K562 treated with DMSO at 1 percent for 48 hours (cell line): ENCODE results near the gene RASSF9. TPM values are rescaled to one million over a fixed set of nuclear protein-coding genes. Genes with fewer than 3 reads are reported as not detected.

Experiments
- total RNA-seq: library from RNA; unstranded; fragments of 300-600 nt; gene quantifications from 2 replicates; pipeline ENCODE4 v1.2.3, GENCODE V29; 2022; ENCODE audit warnings: low replicate concordance; ENCODE audit errors: extremely low read depth

The RASSF9 gene
- total RNA-seq: not detected in 2 replicates

DNA sequence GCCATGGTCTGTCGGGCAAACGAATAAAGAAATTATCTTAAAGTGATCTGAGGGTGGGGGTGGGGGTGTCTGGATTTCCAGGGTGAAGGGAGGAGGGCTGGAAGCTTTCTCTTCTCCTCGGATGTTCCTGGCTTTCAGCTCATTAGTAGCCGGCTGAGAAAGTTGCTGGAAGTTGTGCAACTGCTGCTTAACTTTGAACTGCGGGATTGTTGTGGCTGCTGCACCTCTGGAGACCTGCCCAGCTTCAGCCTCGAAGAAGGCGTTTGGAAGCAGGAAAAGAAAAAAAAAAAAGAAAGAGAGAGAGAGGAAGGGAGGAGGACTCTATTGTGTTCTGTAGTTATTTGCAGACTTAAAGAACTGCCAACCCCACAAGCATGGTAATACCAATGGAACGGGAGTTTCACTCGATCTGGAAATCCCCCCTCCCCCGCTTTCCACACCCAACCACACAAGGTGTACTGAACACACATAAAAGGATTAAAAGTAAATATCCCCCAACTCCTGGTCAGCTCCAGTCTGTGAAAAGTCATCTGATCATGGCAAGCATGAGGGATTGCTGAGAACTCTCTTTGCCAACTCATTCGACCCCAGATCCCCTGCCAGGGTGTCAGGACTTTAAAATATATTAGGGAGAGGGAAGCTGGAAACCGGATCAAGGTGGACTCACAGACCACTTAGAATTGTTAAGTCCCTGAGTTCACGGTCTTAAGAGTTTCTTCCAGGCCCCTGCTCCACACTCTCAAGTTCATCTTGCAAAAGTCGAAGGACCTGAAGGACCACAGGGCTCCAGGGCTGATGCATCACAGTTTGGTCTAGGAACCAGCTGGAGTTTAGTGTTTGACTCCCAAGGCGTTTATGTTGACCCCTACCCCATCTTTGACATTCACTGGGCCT lies at the start of gene RASSF9:
RASSF9 (minus strand) TSS at position 213 of the 894 bp plus-strand sequence; CDS start at position 5, 208 bp downstream.

DNA sequence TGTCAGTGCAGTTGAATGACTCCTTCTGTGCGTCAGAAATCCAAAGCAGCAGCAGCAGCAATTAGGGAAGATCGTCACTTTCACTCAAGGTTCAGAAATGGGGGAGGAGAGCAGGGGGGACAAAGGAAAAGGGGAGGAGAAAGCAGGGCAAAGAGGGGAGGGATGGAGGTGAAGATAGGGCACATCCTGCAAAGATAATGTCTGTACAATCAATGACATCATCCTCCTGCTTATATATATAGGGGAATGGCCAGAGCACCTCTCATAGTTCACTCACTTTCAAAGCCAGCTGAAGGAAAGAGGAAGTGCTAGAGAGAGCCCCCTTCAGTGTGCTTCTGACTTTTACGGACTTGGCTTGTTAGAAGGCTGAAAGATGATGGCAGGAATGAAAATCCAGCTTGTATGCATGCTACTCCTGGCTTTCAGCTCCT lies 37.8 kb upstream of the RASSF9 start, which contains the start of gene NTS:
NTS (plus strand) TSS at position 265 of the 431 bp plus-strand sequence; CDS start at position 374, 109 bp downstream.

Other genes starting within 250 kb of the RASSF9 start
- not detected in 2 replicates for gene NTS, start 37.9 kb upstream of the RASSF9 start, total RNA-seq